Tibial nerve (tissue), 4 donors: ENCODE results near the gene ATG14. TPM values are rescaled to one million over a fixed set of nuclear protein-coding genes. Genes with fewer than 3 reads are reported as not detected.

Experiments used
- DNase-seq, 2 donors: peaks; one replicate each; pipeline ENCODE4 v3.0.0-alpha.2; 2019; ENCODE audit warnings: low spot score in 2 of 2
- H3K27ac ChIP-seq, 4 donors: fragments of 200-600 bp; sonication (generic) in 3 of 4; one replicate each; pipeline ENCODE4 v1.5.1; 2017 to 2019; ENCODE audit warnings: mild to moderate bottlenecking in 1 of 4
- H3K27me3 ChIP-seq, 2 donors: fragments of 200-600 bp; sonication (generic) in 1 of 2; one replicate each; pipeline versions ENCODE4 v1.5.1 to v1.6.0; 2017 to 2019
- H3K36me3 ChIP-seq, 3 donors: fragments of 200-600 bp; sonication (generic); one replicate each; pipeline ENCODE4 v1.5.1; 2018 to 2019
- H3K4me1 ChIP-seq, 4 donors: fragments of 200-600 bp; sonication (generic) in 3 of 4; one replicate each; pipeline ENCODE4 v1.5.1; 2017 to 2019
- H3K4me3 ChIP-seq, 4 donors: fragments of 200-600 bp; sonication (generic) in 3 of 4; one replicate each; pipeline ENCODE4 v1.5.1; 2017 to 2019; ENCODE audit warnings: mild to moderate bottlenecking in 1 of 4, moderate library complexity in 1 of 4
- H3K9me3 ChIP-seq, 4 donors: fragments of 200-600 bp; sonication (generic) in 3 of 4; one replicate each; pipeline ENCODE4 v1.5.1; 2017 to 2019
- CTCF ChIP-seq, 5 experiments: fragments of 200-600 bp in 3 of 5; fragments of 450-650 bp in 2 of 5; sonication (generic) in 3 of 5; IDR thresholded peaks; one replicate each; pipeline ENCODE4 v1.5.1; 2016 to 2019; ENCODE audit warnings: antibody characterized with exemption in 5 of 5, mild to moderate bottlenecking in 3 of 5, moderate library complexity in 2 of 5
- EP300 ChIP-seq, 2 donors: sonication (generic); formaldehyde crosslinking; IDR thresholded peaks; one replicate each; pipeline ENCODE4 v1.6.1; 2017; ENCODE audit warnings: antibody characterized with exemption in 2 of 2, mild to moderate bottlenecking in 1 of 2
- POLR2A ChIP-seq, 2 donors: fragments of 450-650 bp; IDR thresholded peaks; one replicate each; pipeline ENCODE4 v1.6.1; 2017; ENCODE audit warnings: antibody characterized with exemption in 2 of 2, mild to moderate bottlenecking in 2 of 2, moderate library complexity in 2 of 2
- WGBS, 2 donors: methylation state at CpG; one replicate each; pipeline ENCODE4 v1.1.5; 2018; 5-methylcytosine and 5-hydroxymethylcytosine counted together
- total RNA-seq, 4 donors: library from RNA; depleted of rRNA; stranded (reverse); fragments of >200 nt; gene quantifications; one replicate each; pipeline ENCODE4 v1.1.0, GENCODE V29; 2016

Gene ATG14
- total RNA-seq, 4 donors from 2014 or later = 10.8 to 18.4 (median 14.7) TPM

GRCh38 chr14:55381561-55381960, 30.1 kb downstream of the ATG14 start:
- H3K27ac ChIP-seq = no peak overlapping the region
- no peak overlapping the region for H3K4me3 ChIP-seq
- TF ChIP-seq EP300 (IDR thresholded peaks at IDR 0.05) = no peak
- TF ChIP-seq CTCF (IDR thresholded peaks at IDR 0.05) = no peak
- no peak for TF ChIP-seq POLR2A (IDR thresholded peaks at IDR 0.05)
- no peaks in the 10 kb centered on the region for H3K4me1 ChIP-seq
- WGBS, 2 donors = 95 to 100% methylated on average over 2 of the region's 2 CpGs
- no peaks in the 10 kb centered on the region for H3K27me3 ChIP-seq
- H3K36me3 ChIP-seq = peaks cover 2 to 95% (median 3%) of the 10 kb centered on the region in 3 donors
- no peaks in the 10 kb centered on the region for H3K9me3 ChIP-seq
- no peak for DNase-seq

- no peak for DNase-seq
- no peak overlapping the region for H3K27ac ChIP-seq
- no peaks in the 10 kb centered on the region for H3K4me1 ChIP-seq
- no peak for TF ChIP-seq EP300 (IDR thresholded peaks at IDR 0.05)
- no peak for TF ChIP-seq CTCF (IDR thresholded peaks at IDR 0.05)
- no peak for TF ChIP-seq POLR2A (IDR thresholded peaks at IDR 0.05)
- no peaks in the 10 kb centered on the region for H3K27me3 ChIP-seq
- H3K36me3 ChIP-seq = peaks cover 6 to 95% (median 8%) of the 10 kb centered on the region in 3 donors
- H3K9me3 ChIP-seq = no peaks in the 10 kb centered on the region
- H3K4me3 ChIP-seq = no peak overlapping the region
- WGBS, 2 donors = 72 to 76% methylated on average over 5 of the region's 5 CpGs
Measured at GRCh38 chr14:55381040-55381439, 30.6 kb downstream of the ATG14 start.

GRCh38 chr14:55377236-55377635, 34.4 kb downstream of the ATG14 start:
- no peak for TF ChIP-seq POLR2A (IDR thresholded peaks at IDR 0.05)
- no peak for TF ChIP-seq EP300 (IDR thresholded peaks at IDR 0.05)
- TF ChIP-seq CTCF (IDR thresholded peaks at IDR 0.05) = no peak
- H3K27ac ChIP-seq = no peak overlapping the region
- WGBS, 2 donors = 88 to 94% methylated on average over 5 of the region's 5 CpGs
- peaks cover 6 to 97% (median 9%) of the 10 kb centered on the region in 3 donors for H3K36me3 ChIP-seq
- H3K9me3 ChIP-seq = no peaks in the 10 kb centered on the region
- H3K4me1 ChIP-seq = no peaks in the 10 kb centered on the region
- DNase-seq = no peak
- H3K27me3 ChIP-seq = no peaks in the 10 kb centered on the region
- H3K4me3 ChIP-seq = no peak overlapping the region

GRCh38 chr14:55374771-55375170, 36.9 kb downstream of the ATG14 start:
- Histone ChIP-seq H3K9me3 (no peaks in the 10 kb centered on the region), H3K4me1 (no peaks in the 10 kb centered on the region), H3K27me3 (no peaks in the 10 kb centered on the region), H3K4me3 (no peak overlapping the region), H3K36me3 (peaks cover 6 to 96% (median 6%) of the 10 kb centered on the region in 3 donors), H3K27ac (no peak overlapping the region)
- TF ChIP-seq POLR2A (IDR thresholded peaks at IDR 0.05) (no peak), CTCF (IDR thresholded peaks at IDR 0.05) (no peak), EP300 (IDR thresholded peaks at IDR 0.05) (no peak)
- no peak for DNase-seq
- 93 to 96% methylated on average over 4 of the region's 4 CpGs for WGBS, 2 donors

GRCh38 chr14:55373784-55374705, 37.6 kb downstream of the ATG14 start:
- no peak for TF ChIP-seq POLR2A (IDR thresholded peaks at IDR 0.05)
- no peak for TF ChIP-seq CTCF (IDR thresholded peaks at IDR 0.05)
- no peak for TF ChIP-seq EP300 (IDR thresholded peaks at IDR 0.05)
- Histone ChIP-seq H3K9me3 (no peaks in the 10 kb centered on the region), H3K27me3 (no peaks in the 10 kb centered on the region), H3K36me3 (peaks cover 6 to 96% (median 6%) of the 10 kb centered on the region in 3 donors), H3K4me3 (no peak overlapping the region), H3K4me1 (no peaks in the 10 kb centered on the region), H3K27ac (no peak overlapping the region)
- 89 to 92% methylated on average over 5 of the region's 5 CpGs for WGBS, 2 donors
- no peak for DNase-seq
